H9 (cell line): Measurements from ENCODE around the gene OR2T29. TPM values are rescaled to one million over a fixed set of nuclear protein-coding genes. Genes with fewer than 3 reads are reported as not detected.
"Not testable (repeated sequence)": the region's sequence is repeated elsewhere in the genome, so short reads cannot be mapped to it uniquely, and the experiment has no call there.

ENCODE experiments used
- DNase-seq: peaks from one replicate; pipeline ENCODE4 v3.0.0-alpha.2; 2017
- H2AFZ ChIP-seq: one replicate; pipeline ENCODE4 v1.6.1; 2013; ENCODE audit warnings: mild to moderate bottlenecking, low read length, control low read depth, moderate library complexity
- H2AK5ac ChIP-seq: 2 replicates; pipeline ENCODE4 v1.6.1; 2013; ENCODE audit warnings: low read length, control low read depth, mixed read lengths; ENCODE audit not compliant: insufficient read length
- H2BK120ac ChIP-seq: one replicate; pipeline ENCODE4 v1.6.1; 2013; ENCODE audit warnings: low read depth, mild to moderate bottlenecking, low read length, control low read depth, inconsistent platforms; ENCODE audit not compliant: poor library complexity, severe bottlenecking
- H2BK12ac ChIP-seq: 2 replicates; pipeline ENCODE4 v1.6.1; 2013; ENCODE audit warnings: low read length, control low read depth, mixed read lengths, low read depth; ENCODE audit not compliant: insufficient read length
- H2BK15ac ChIP-seq: 2 replicates; pipeline ENCODE4 v1.6.1; 2013; ENCODE audit warnings: low read depth, low read length, control low read depth
- H2BK20ac ChIP-seq: one replicate; pipeline ENCODE4 v1.6.1; 2013; ENCODE audit warnings: low read depth, mild to moderate bottlenecking, low read length, control low read depth, inconsistent platforms; ENCODE audit not compliant: poor library complexity, severe bottlenecking
- H2BK5ac ChIP-seq: 2 replicates; pipeline ENCODE4 v1.6.1; 2013; ENCODE audit warnings: low read length, control low read depth, mixed read lengths; ENCODE audit not compliant: insufficient read length
- H3K14ac ChIP-seq: 2 replicates; pipeline ENCODE4 v1.6.1; 2013; ENCODE audit warnings: low read length, control low read depth; ENCODE audit not compliant: insufficient read depth
- H3K18ac ChIP-seq: 2 replicates; pipeline ENCODE4 v1.6.1; 2013; ENCODE audit warnings: low read depth, mild to moderate bottlenecking, mixed read lengths, low read length, control low read depth; ENCODE audit not compliant: insufficient read length
- H3K23ac ChIP-seq: 2 replicates; pipeline ENCODE4 v1.6.1; 2013; ENCODE audit warnings: low read length, control low read depth, mixed read lengths, low read depth; ENCODE audit not compliant: insufficient read length
- H3K23me2 ChIP-seq: 2 replicates; pipeline ENCODE4 v1.6.1; 2013; ENCODE audit warnings: low read depth, mild to moderate bottlenecking, mixed read lengths, low read length, control low read depth; ENCODE audit not compliant: insufficient read length, poor library complexity, severe bottlenecking
- H3K27ac ChIP-seq: 2 replicates; pipeline ENCODE4 v1.5.1; 2013; ENCODE audit warnings: low read length, control low read depth, mixed read lengths, low read depth; ENCODE audit not compliant: insufficient read length
- H3K27me3 ChIP-seq: 2 replicates; pipeline ENCODE4 v1.6.1; 2013; ENCODE audit warnings: low read length, control low read depth, inconsistent platforms; ENCODE audit not compliant: insufficient read depth
- H3K4ac ChIP-seq: 2 replicates; pipeline ENCODE4 v1.6.1; 2013; ENCODE audit warnings: low read depth, mild to moderate bottlenecking, control low read depth, inconsistent platforms, low read length, moderate library complexity
- H3K4me1 ChIP-seq: 2 replicates; pipeline ENCODE4 v1.6.1; 2013; ENCODE audit warnings: low read length, control low read depth, inconsistent platforms; ENCODE audit not compliant: insufficient read depth
- H3K4me2 ChIP-seq: 2 replicates; pipeline ENCODE4 v1.6.1; 2013; ENCODE audit warnings: low read length, control low read depth, mixed read lengths; ENCODE audit not compliant: insufficient read length, insufficient read depth
- H3K56ac ChIP-seq: 2 replicates; pipeline ENCODE4 v1.6.1; 2013; ENCODE audit warnings: low read depth, mild to moderate bottlenecking, mixed read lengths, low read length, control low read depth; ENCODE audit not compliant: insufficient read length
- H3K79me1 ChIP-seq: 2 replicates; pipeline ENCODE4 v1.6.1; 2013; ENCODE audit warnings: low read depth, mild to moderate bottlenecking, moderate library complexity, low read length, control low read depth, inconsistent platforms; ENCODE audit not compliant: insufficient read depth, poor library complexity, severe bottlenecking
- H3K79me2 ChIP-seq: 2 replicates; pipeline ENCODE4 v1.6.1; 2013; ENCODE audit warnings: low read length, control low read depth, inconsistent platforms; ENCODE audit not compliant: insufficient read depth
- H3K9ac ChIP-seq: 2 replicates; pipeline ENCODE4 v1.6.1; 2013; ENCODE audit warnings: low read length, control low read depth, mixed read lengths; ENCODE audit not compliant: insufficient read length; ENCODE audit errors: extremely low read depth
- H3K9me3 ChIP-seq: one replicate; pipeline ENCODE4 v1.6.1; 2013; ENCODE audit warnings: low read depth, low read length, inconsistent platforms; ENCODE audit not compliant: control insufficient read depth
- H3T11ph ChIP-seq: one replicate; pipeline ENCODE4 v1.6.1; 2013; ENCODE audit warnings: mild to moderate bottlenecking, low read length, control low read depth, inconsistent platforms
- H4K20me1 ChIP-seq: one replicate; pipeline ENCODE4 v1.6.1; 2013; ENCODE audit not compliant: control insufficient read depth, insufficient read length, insufficient read depth
- H4K5ac ChIP-seq: 2 replicates; pipeline ENCODE4 v1.6.1; 2013; ENCODE audit warnings: low read depth, mild to moderate bottlenecking, mixed read lengths, low read length, control low read depth; ENCODE audit not compliant: insufficient read length
- H4K8ac ChIP-seq: replicated peaks from 2 replicates; pipeline ENCODE4 v1.6.1; 2013; ENCODE audit warnings: low read length, control low read depth, mixed read lengths, low read depth; ENCODE audit not compliant: insufficient read length
- H4K91ac ChIP-seq: 2 replicates; pipeline ENCODE4 v1.6.1; 2013; ENCODE audit warnings: low read depth, mild to moderate bottlenecking, moderate library complexity, mixed read lengths, low read length, control low read depth; ENCODE audit not compliant: insufficient read length
- H3K27ac Mint-ChIP-seq, 3 experiments: 2 replicates in 2 of 3; 3 replicates in 1 of 3; pipeline ENCODE4 v1.8.0; 2020 to 2021; ENCODE audit warnings: mixed read lengths in 3 of 3, mild to moderate bottlenecking in 1 of 3, moderate library complexity in 1 of 3
- H3K27me3 Mint-ChIP-seq: 2 replicates; pipeline ENCODE4 v1.8.0; 2021; ENCODE audit warnings: low read depth, mild to moderate bottlenecking, moderate library complexity, mixed read lengths
- H3K36me3 Mint-ChIP-seq, 3 experiments: 2 replicates in 2 of 3; 3 replicates in 1 of 3; pipeline ENCODE4 v1.8.0; 2020 to 2021; ENCODE audit warnings: low read depth in 3 of 3, mixed read lengths in 3 of 3; ENCODE audit not compliant: insufficient read depth in 1 of 3
- H3K4me1 Mint-ChIP-seq, 2 experiments: 2 replicates each; pipeline ENCODE4 v1.8.0; 2020; ENCODE audit warnings: mixed read lengths in 2 of 2
- H3K4me3 Mint-ChIP-seq, 2 experiments: 2 replicates in 1 of 2; 3 replicates in 1 of 2; pipeline ENCODE4 v1.8.0; 2020 to 2021; ENCODE audit warnings: mild to moderate bottlenecking in 2 of 2, mixed read lengths in 2 of 2, moderate library complexity in 1 of 2
- H3K9me3 Mint-ChIP-seq, 2 experiments: 2 replicates in 1 of 2; 3 replicates in 1 of 2; pipeline ENCODE4 v1.8.0; 2020; ENCODE audit warnings: mild to moderate bottlenecking in 2 of 2, mixed read lengths in 2 of 2, moderate library complexity in 1 of 2
- WGBS: extraction: QIAGEN DNeasy Blood & Tissue Kit; methylation state at CpG from one replicate; pipeline ENCODE4 v1.1.7; 2013; ENCODE audit warnings: missing lambda C conversion rate, low lambda C conversion rate, mixed read lengths; ENCODE audit not compliant: insufficient read length; ENCODE audit errors: extremely low coverage; 5-methylcytosine and 5-hydroxymethylcytosine counted together
- total RNA-seq: library from RNA; stranded (reverse); gene quantifications from 2 replicates; pipeline ENCODE4 v1.2.1, GENCODE V29; 2021

Gene OR2T29
- total RNA-seq, 1 experiment from 2014 or later, result not detected

GRCh38 chr1:248507773-248508172 is 54.8 kb downstream of the OR2T29 start, which contains the start of gene OR2G6:
Gene OR2G6 (plus strand): TSS chr1:248508073. CDS start chr1:248521647, 13,574 bp downstream.
- not testable (repeated sequence) for H3K9ac ChIP-seq, H2BK5ac ChIP-seq, H4K20me1 ChIP-seq, H3K23me2 ChIP-seq, H3K56ac ChIP-seq, H4K5ac ChIP-seq, H3K4ac ChIP-seq, H3K4me1 Mint-ChIP-seq, H2AK5ac ChIP-seq, H3K27ac ChIP-seq, H4K8ac ChIP-seq, DNase-seq, H3K14ac ChIP-seq, H3K79me1 ChIP-seq, H3K4me1 ChIP-seq, H3K23ac ChIP-seq, H3K36me3 Mint-ChIP-seq, H3T11ph ChIP-seq, H2BK12ac ChIP-seq, H2BK120ac ChIP-seq, H3K4me3 Mint-ChIP-seq, H4K91ac ChIP-seq, H3K79me2 ChIP-seq, H3K27ac Mint-ChIP-seq, H2AFZ ChIP-seq, H3K9me3 Mint-ChIP-seq, H2BK15ac ChIP-seq, H2BK20ac ChIP-seq, H3K9me3 ChIP-seq, H3K4me2 ChIP-seq, H3K18ac ChIP-seq, H3K27me3 ChIP-seq, H3K27me3 Mint-ChIP-seq
- no CpG with 5 or more reads among the region's 2 CpGs for WGBS

Other genes with a start within 250 kb of the OR2T29 start
- not detected in 2 replicates for gene OR2M7, start 238.2 kb downstream of the OR2T29 start, total RNA-seq
- gene OR14C36, start 214.0 kb downstream of the OR2T29 start, total RNA-seq, result not detected in 2 replicates
- gene OR2T4, start 201.1 kb downstream of the OR2T29 start, total RNA-seq, result not detected in 2 replicates
- gene OR2T6, start 187.0 kb downstream of the OR2T29 start, total RNA-seq, result not detected in 2 replicates
- gene OR2T1, start 159.7 kb downstream of the OR2T29 start, total RNA-seq, result not detected in 2 replicates
- not detected in 2 replicates for gene OR2T2, start 117.1 kb downstream of the OR2T29 start, total RNA-seq
- gene OR2T3, start 89.4 kb downstream of the OR2T29 start, total RNA-seq, result not detected in 2 replicates
- gene OR2T5, start 74.2 kb downstream of the OR2T29 start, total RNA-seq, result not detected in 2 replicates
- not detected in 2 replicates for gene OR2G6, start 54.7 kb downstream of the OR2T29 start, total RNA-seq
- not detected in 2 replicates for gene OR2T34, start 12.0 kb upstream of the OR2T29 start, total RNA-seq
- gene OR2T10, start 34.9 kb upstream of the OR2T29 start, total RNA-seq, result not detected in 2 replicates
- gene OR2T11, start 72.3 kb upstream of the OR2T29 start, total RNA-seq, result not detected in 2 replicates
- not detected in 2 replicates for gene OR2T35, start 82.5 kb upstream of the OR2T29 start, total RNA-seq
- gene OR2T27, start 92.8 kb upstream of the OR2T29 start, total RNA-seq, result not detected in 2 replicates
- not detected in 2 replicates for gene OR14I1, start 140.0 kb upstream of the OR2T29 start, total RNA-seq
- gene LYPD8, start 193.0 kb upstream of the OR2T29 start, total RNA-seq, result not detected in 2 replicates